Liver (tissue), 9 donors: ENCODE results near the gene PRKAA1. TPM values are rescaled to one million over a fixed set of nuclear protein-coding genes. Genes with fewer than 3 reads are reported as not detected.
"Not testable (repeated sequence)": the region's sequence is repeated elsewhere in the genome, so short reads cannot be mapped to it uniquely, and the experiment has no call there.

ENCODE experiments used
- DNase-seq: peaks from one replicate; pipeline ENCODE4 v3.0.0-alpha.2; 2017; ENCODE audit warnings: low spot score
- H3K27ac ChIP-seq, 2 donors: one replicate each; pipeline ENCODE4 v1.7.0; 2013; ENCODE audit warnings: inconsistent platforms in 2 of 2, low read length in 2 of 2, control low read depth in 1 of 2, low read depth in 1 of 2, mild to moderate bottlenecking in 1 of 2
- H3K27me3 ChIP-seq, 4 donors: one replicate each; pipeline versions ENCODE4 v1.6.1 to v1.7.0; 2013; ENCODE audit warnings: low read length in 3 of 4, inconsistent platforms in 1 of 4, mild to moderate bottlenecking in 1 of 4, moderate library complexity in 1 of 4; ENCODE audit not compliant: control insufficient read depth in 4 of 4, insufficient read depth in 4 of 4
- H3K36me3 ChIP-seq, 4 donors: one replicate each; pipeline versions ENCODE4 v1.6.1 to v1.7.0; 2013; ENCODE audit warnings: low read length in 3 of 4, mild to moderate bottlenecking in 3 of 4, low read depth in 1 of 4, moderate library complexity in 1 of 4; ENCODE audit not compliant: control insufficient read depth in 4 of 4, insufficient read depth in 3 of 4
- H3K4me1 ChIP-seq, 4 donors: one replicate each; pipeline versions ENCODE4 v1.6.1 to v1.7.0; 2013; ENCODE audit warnings: low read length in 3 of 4, mild to moderate bottlenecking in 3 of 4, moderate library complexity in 1 of 4; ENCODE audit not compliant: control insufficient read depth in 4 of 4, insufficient read depth in 4 of 4
- H3K4me3 ChIP-seq, 3 donors: one replicate each; pipeline versions ENCODE4 v1.6.1 to v1.7.0; 2013; ENCODE audit warnings: low read length in 3 of 3, control low read depth in 1 of 3, low read depth in 1 of 3, mild to moderate bottlenecking in 1 of 3
- H3K9ac ChIP-seq, 2 donors: one replicate each; pipeline ENCODE4 v1.7.0; 2013; ENCODE audit warnings: low read length in 2 of 2, mild to moderate bottlenecking in 2 of 2, moderate library complexity in 2 of 2, control low read depth in 1 of 2, low read depth in 1 of 2
- H3K9me3 ChIP-seq, 4 donors: one replicate each; pipeline versions ENCODE4 v1.6.1 to v1.7.0; 2013; ENCODE audit warnings: low read length in 3 of 4; ENCODE audit not compliant: control insufficient read depth in 4 of 4
- FOXA1 ChIP-seq: IDR thresholded peaks from 2 replicates; pipeline ENCODE4 v1.6.1; 2016; ENCODE audit warnings: antibody characterized with exemption
- FOXA2 ChIP-seq: IDR thresholded peaks from 2 replicates; pipeline ENCODE4 v1.6.1; 2016; ENCODE audit warnings: antibody characterized with exemption
- GABPA ChIP-seq, 2 donors: IDR thresholded peaks in 1 of 2; conservative IDR thresholded peaks in 1 of 2; 2 replicates each; pipeline ENCODE4 v1.6.1; 2016; ENCODE audit warnings: antibody characterized with exemption in 2 of 2, mild to moderate bottlenecking in 1 of 2, moderate library complexity in 1 of 2
- HNF4A ChIP-seq, 2 donors: conservative IDR thresholded peaks; 2 replicates each; pipeline ENCODE4 v1.6.1; 2016; ENCODE audit warnings: antibody characterized with exemption in 2 of 2, mild to moderate bottlenecking in 2 of 2
- JUND ChIP-seq, 2 donors: IDR thresholded peaks; 2 replicates each; pipeline ENCODE4 v1.6.1; 2016; ENCODE audit warnings: antibody characterized with exemption in 2 of 2
- MAX ChIP-seq: IDR thresholded peaks from 2 replicates; pipeline ENCODE4 v1.6.1; 2016; ENCODE audit warnings: antibody characterized with exemption
- RAD21 ChIP-seq, 2 donors: IDR thresholded peaks; 2 replicates each; pipeline ENCODE4 v1.6.1; 2016; ENCODE audit warnings: antibody characterized with exemption in 2 of 2, mild to moderate bottlenecking in 2 of 2
- RXRA ChIP-seq, 2 donors: IDR thresholded peaks; 2 replicates each; pipeline ENCODE4 v1.6.1; 2017 to 2018; ENCODE audit warnings: antibody characterized with exemption in 2 of 2, mild to moderate bottlenecking in 1 of 2
- SP1 ChIP-seq: IDR thresholded peaks from 2 replicates; pipeline ENCODE4 v1.6.1; 2018; ENCODE audit warnings: antibody characterized with exemption, mild to moderate bottlenecking
- TAF1 ChIP-seq: conservative IDR thresholded peaks from 2 replicates; pipeline ENCODE4 v1.6.1; 2016; ENCODE audit warnings: antibody characterized with exemption, mild to moderate bottlenecking
- YY1 ChIP-seq: IDR thresholded peaks from 2 replicates; pipeline ENCODE4 v1.6.1; 2016; ENCODE audit warnings: antibody characterized with exemption, mild to moderate bottlenecking
- ZBTB33 ChIP-seq: IDR thresholded peaks from 2 replicates; pipeline ENCODE4 v1.6.1; 2016; ENCODE audit warnings: antibody characterized with exemption
- WGBS: extraction: QIAGEN DNeasy Blood & Tissue Kit; methylation state at CpG from one replicate; pipeline ENCODE4 v1.1.7; 2013; 5-methylcytosine and 5-hydroxymethylcytosine counted together
- polyA plus RNA-seq, 2 donors: library from polyadenylated mRNA; stranded (reverse) in 1 of 2; unstranded in 1 of 2; fragments of 200-250 nt in 1 of 2; fragments of >200 nt in 1 of 2; fragmentation: Nextera tagmentation in 1 of 2; extraction: Ambion mirVana in 1 of 2; gene quantifications; one replicate each; pipeline versions ENCODE4 v1.2.1 to v1.2.3, GENCODE V29; 2013 to 2015
- total RNA-seq, 2 donors: library from RNA; depleted of rRNA; stranded (reverse); fragments of >200 nt; gene quantifications; one replicate each; pipeline ENCODE4 v1.2.3, GENCODE V29; 2014
- TF ChIP-seq, protein P1 (sequence below): fragments of 150-350 bp; IDR thresholded peaks from 2 replicates; pipeline ENCODE4 v1.5.1; 2017; ENCODE audit warnings: improper control_type of control experiment, low read depth, low read length; ENCODE audit not compliant: missing input control
- TF ChIP-seq, protein P2 (sequence below): IDR thresholded peaks from 2 replicates; pipeline ENCODE4 v1.6.1; 2016; ENCODE audit warnings: antibody characterized with exemption
- donor health status: healthy.
- donor health status: healthy.
- donor health status: healthy.
- donor health status: healthy.
- donor health status: healthy.

The PRKAA1 gene
- total and polyA plus RNA-seq, 4 donors: 23.7 to 105 (median 42.4) TPM

DNA sequence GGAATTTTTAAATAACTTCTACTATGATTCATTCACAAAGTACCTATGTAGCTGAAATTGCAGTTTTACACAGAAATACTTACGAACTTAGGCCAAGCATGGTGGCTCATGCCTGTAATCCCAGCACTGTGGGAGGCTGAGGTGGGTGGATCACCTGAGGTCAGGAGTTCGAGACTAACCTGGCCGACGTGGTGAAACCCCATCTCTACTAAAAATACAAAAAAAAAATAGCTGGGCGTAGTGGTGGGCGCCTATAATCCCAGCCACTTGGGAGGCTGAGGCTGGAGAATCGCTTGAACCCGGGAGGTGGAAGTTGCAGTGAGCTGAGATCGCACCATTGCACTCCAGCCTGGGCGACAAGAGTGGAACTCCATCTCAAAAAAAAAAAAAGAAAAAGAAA is 5.5 kb downstream of the PRKAA1 start:
- H3K4me1 ChIP-seq: peaks cover 12 to 36% (median 19%) of the 10 kb centered on the region in 4 donors
- not testable (repeated sequence) for H3K4me3 ChIP-seq, H3K27ac ChIP-seq, H3K9ac ChIP-seq, H3K9me3 ChIP-seq, DNase-seq, H3K36me3 ChIP-seq, H3K27me3 ChIP-seq
- 93% methylated on average over 10 of the region's 10 CpGs for WGBS

- Histone ChIP-seq H3K4me1 (peaks cover 12 to 33% (median 18%) of the 10 kb centered on the region in 4 donors), H3K9ac (peak overlapping the region in 1 of 2 donors; percentile 45), H3K4me3 (peak overlapping the region in 1 of 3 donors; percentile 11), H3K9me3 (no peaks in the 10 kb centered on the region), H3K36me3 (peaks cover 0 to 4% (median 0%) of the 10 kb centered on the region in 4 donors), H3K27ac (peak overlapping the region; percentile 68 to 76), H3K27me3 (no peaks in the 10 kb centered on the region)
- no peak for DNase-seq
- 29% methylated on average over 3 of the region's 3 CpGs for WGBS
- TF ChIP-seq SP1 (no peak), ZBTB33 (no peak), GABPA (IDR thresholded peaks at IDR 0.05 in 1 of 2, conservative IDR thresholded peaks at IDR 0.05 in 1 of 2) (no peak), YY1 (no peak), HNF4A (conservative IDR thresholded peaks at IDR 0.05) (peak; percentile 70 to 73), TAF1 (no peak), MAX (no peak), JUND (IDR thresholded peaks at IDR 0.05) (peak in 1 of 2 donors; percentile 17), RXRA (IDR thresholded peaks at IDR 0.05) (peak in 1 of 2 donors; percentile 7)
- TF ChIP-seq, protein P1, sequence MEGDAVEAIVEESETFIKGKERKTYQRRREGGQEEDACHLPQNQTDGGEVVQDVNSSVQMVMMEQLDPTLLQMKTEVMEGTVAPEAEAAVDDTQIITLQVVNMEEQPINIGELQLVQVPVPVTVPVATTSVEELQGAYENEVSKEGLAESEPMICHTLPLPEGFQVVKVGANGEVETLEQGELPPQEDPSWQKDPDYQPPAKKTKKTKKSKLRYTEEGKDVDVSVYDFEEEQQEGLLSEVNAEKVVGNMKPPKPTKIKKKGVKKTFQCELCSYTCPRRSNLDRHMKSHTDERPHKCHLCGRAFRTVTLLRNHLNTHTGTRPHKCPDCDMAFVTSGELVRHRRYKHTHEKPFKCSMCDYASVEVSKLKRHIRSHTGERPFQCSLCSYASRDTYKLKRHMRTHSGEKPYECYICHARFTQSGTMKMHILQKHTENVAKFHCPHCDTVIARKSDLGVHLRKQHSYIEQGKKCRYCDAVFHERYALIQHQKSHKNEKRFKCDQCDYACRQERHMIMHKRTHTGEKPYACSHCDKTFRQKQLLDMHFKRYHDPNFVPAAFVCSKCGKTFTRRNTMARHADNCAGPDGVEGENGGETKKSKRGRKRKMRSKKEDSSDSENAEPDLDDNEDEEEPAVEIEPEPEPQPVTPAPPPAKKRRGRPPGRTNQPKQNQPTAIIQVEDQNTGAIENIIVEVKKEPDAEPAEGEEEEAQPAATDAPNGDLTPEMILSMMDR: no peak
Measured at GRCh38 chr5:40791715-40792139, 6.4 kb downstream of the PRKAA1 start.

DNA sequence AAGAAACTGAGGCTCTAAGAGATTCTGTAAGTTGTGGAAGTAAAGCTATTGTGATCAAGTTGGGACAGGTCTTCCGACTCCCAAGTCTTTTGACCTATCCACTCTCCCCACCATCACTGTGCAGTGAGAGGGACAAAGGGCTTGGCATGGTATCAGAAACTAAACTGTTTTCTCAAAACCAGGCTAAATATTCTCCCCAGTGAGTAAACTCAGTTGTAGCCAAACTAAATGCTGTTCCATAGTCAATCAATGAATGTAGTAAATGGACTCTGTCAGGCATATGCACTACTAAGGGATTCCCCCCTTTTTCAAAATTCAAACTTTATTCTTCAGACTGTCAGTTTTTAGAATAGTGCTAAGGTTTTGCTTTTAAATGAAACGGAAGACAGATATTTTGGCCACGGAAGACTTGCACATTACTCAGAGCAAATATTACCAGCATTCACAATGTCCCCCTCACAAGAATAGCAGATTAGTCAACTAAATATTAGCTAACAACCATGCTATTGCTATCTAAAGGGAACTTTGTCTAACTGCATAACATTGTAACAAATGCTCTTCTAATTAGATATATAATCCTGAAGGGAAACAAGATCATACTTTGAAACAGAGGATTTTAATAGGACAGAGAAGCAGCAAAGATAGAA is 7.1 kb downstream of the PRKAA1 start:
- Histone ChIP-seq H3K4me3 (peak overlapping the region in 1 of 3 donors; percentile 11), H3K4me1 (peaks cover 11 to 30% (median 15%) of the 10 kb centered on the region in 4 donors), H3K27ac (peak overlapping the region; percentile 68 to 76), H3K9me3 (no peaks in the 10 kb centered on the region), H3K36me3 (peaks cover 0 to 4% (median 0%) of the 10 kb centered on the region in 4 donors), H3K9ac (no peak overlapping the region), H3K27me3 (no peaks in the 10 kb centered on the region)
- DNase-seq: no peak
- TF ChIP-seq HNF4A (conservative IDR thresholded peaks at IDR 0.05) (peak; percentile 28 to 65), FOXA2 (peak; percentile 25), JUND (IDR thresholded peaks at IDR 0.05) (peak in 1 of 2 donors; percentile 35), RAD21 (IDR thresholded peaks at IDR 0.05) (no peak), ZBTB33 (peak; percentile 37), RXRA (IDR thresholded peaks at IDR 0.05) (peak in 1 of 2 donors; percentile 61), YY1 (peak; percentile 57), FOXA1 (peak; percentile 22)
- TF ChIP-seq, protein P2, sequence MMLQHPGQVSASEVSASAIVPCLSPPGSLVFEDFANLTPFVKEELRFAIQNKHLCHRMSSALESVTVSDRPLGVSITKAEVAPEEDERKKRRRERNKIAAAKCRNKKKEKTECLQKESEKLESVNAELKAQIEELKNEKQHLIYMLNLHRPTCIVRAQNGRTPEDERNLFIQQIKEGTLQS: no peak
- TF ChIP-seq, protein P1: no peak
- 20% methylated on average over 3 of the region's 3 CpGs for WGBS
